MCF 10A (cell line): ENCODE measurements around the gene HNRNPA1. TPM values are rescaled to one million over a fixed set of nuclear protein-coding genes. Genes with fewer than 3 reads are reported as not detected.
A peak's percentile ranks its signal among the peaks of the same experiment; 100 is the strongest.

Source experiments
- BruUV-seq: library from RNA; stranded (reverse); fragments of 400-500 nt; replicated peaks from 2 replicates; lab custom pipeline; 2021; lab: Mats Ljungman, UMichigan
- CTCF ChIA-PET: fragments of 300-600 bp; sonication (Branson Sonifier 250); formaldehyde crosslinking; extraction: SDS; loops from one replicate; lab custom pipeline; 2021; ENCODE audit warnings: antibody characterized with exemption, inconsistent platforms; lab: Yijun Ruan, JAX
- POLR2A ChIA-PET: fragments of 300-600, 350-650 bp; sonication (Branson Sonifier 250); formaldehyde crosslinking; extraction: SDS; loops from one replicate; lab custom pipeline; 2020; ENCODE audit warnings: antibody characterized with exemption, inconsistent platforms; lab: Yijun Ruan, JAX
- DNase-seq: peaks from one replicate; pipeline ENCODE4 v3.0.0-alpha.2; 2018; ENCODE audit not compliant: unreplicated experiment
- H3K27ac Mint-ChIP-seq: one replicate; pipeline ENCODE4 v1.8.0; 2022; ENCODE audit warnings: mild to moderate bottlenecking, low read depth, mixed read lengths; ENCODE audit not compliant: unreplicated experiment
- H3K27me3 Mint-ChIP-seq: one replicate; pipeline ENCODE4 v1.8.0; 2022; ENCODE audit warnings: mixed read lengths; ENCODE audit not compliant: insufficient read depth, unreplicated experiment
- H3K36me3 Mint-ChIP-seq: one replicate; pipeline ENCODE4 v1.8.0; 2022; ENCODE audit warnings: mild to moderate bottlenecking, moderate library complexity, mixed read lengths; ENCODE audit not compliant: insufficient read depth, unreplicated experiment
- H3K4me1 Mint-ChIP-seq: one replicate; pipeline ENCODE4 v1.8.0; 2022; ENCODE audit warnings: mixed read lengths; ENCODE audit not compliant: insufficient read depth, unreplicated experiment
- H3K4me3 Mint-ChIP-seq: one replicate; pipeline ENCODE4 v1.8.0; 2022; ENCODE audit warnings: mild to moderate bottlenecking, moderate library complexity, mixed read lengths; ENCODE audit not compliant: unreplicated experiment
- H3K9me3 Mint-ChIP-seq: one replicate; pipeline ENCODE4 v1.8.0; 2022; ENCODE audit warnings: mixed read lengths; ENCODE audit not compliant: unreplicated experiment
- CTCF ChIP-seq: fragments of 200-600 bp; IDR thresholded peaks from one replicate; pipeline ENCODE4 v1.8.0; 2022; ENCODE audit warnings: antibody characterized with exemption, mild to moderate bottlenecking; ENCODE audit not compliant: unreplicated experiment
- intact Hi-C: fragments of 100-400 bp; cut with micrococcal nuclease; formaldehyde crosslinking; loops from 2 replicates; pipeline ENCODE4 v1.14.1; 2022
- total RNA-seq: library from RNA; stranded (reverse); gene quantifications from 2 replicates; pipeline ENCODE4 v1.2.3, GENCODE V29; 2022

The HNRNPA1 gene
- total RNA-seq, 1 experiment from 2014 or later: 1,435 TPM

GRCh38 chr12:54238531-54238930 lies 42.0 kb upstream of the HNRNPA1 start:
- no peak for DNase-seq
- POLR2A ChIA-PET: interaction anchor here (2.0 to 2.7 kb wide), 2 partner anchors 9 to 42 kb away, joined by 8 to 9 read pairs; partner anchors contain the start of genes CBX5 and HNRNPA1
- CTCF ChIA-PET: interaction anchor here (0.6 to 6.0 kb wide), 9 partner anchors 9 to 123 kb away, joined by 3 to 63 read pairs (median 5); no protein-coding TSS in a partner anchor
- Mint-ChIP-seq H3K36me3 (peaks cover 78% of the 10 kb centered on the region), H3K27ac (no peak overlapping the region), H3K4me3 (no peak overlapping the region), H3K9me3 (no peaks in the 10 kb centered on the region), H3K27me3 (no peaks in the 10 kb centered on the region), H3K4me1 (no peaks in the 10 kb centered on the region)
- intact Hi-C loops: no loop called here
- TSS peak; percentile 1 for BruUV-seq
- TF ChIP-seq CTCF: no peak

- no peak for DNase-seq
- Mint-ChIP-seq H3K27me3 (no peaks in the 10 kb centered on the region), H3K4me1 (no peaks in the 10 kb centered on the region), H3K9me3 (no peaks in the 10 kb centered on the region), H3K27ac (no peak overlapping the region), H3K4me3 (no peak overlapping the region), H3K36me3 (peaks cover 70% of the 10 kb centered on the region)
- intact Hi-C loops: no loop called here
- no TSS peak for BruUV-seq
- no peak for TF ChIP-seq CTCF
- POLR2A ChIA-PET: interaction anchor here (0.7 to 2.7 kb wide), 4 partner anchors 10 to 41 kb away, joined by 3 to 9 read pairs (median 6); partner anchors contain the start of genes CBX5 and HNRNPA1
- CTCF ChIA-PET: interaction anchor here (0.6 to 6.0 kb wide), 9 partner anchors 12 to 605 kb away, joined by 3 to 63 read pairs (median 4); no protein-coding TSS in a partner anchor
Observed at GRCh38 chr12:54239620-54240019, 40.9 kb upstream of the HNRNPA1 start.

GRCh38 chr12:54240129-54240528 lies 40.4 kb upstream of the HNRNPA1 start:
- Mint-ChIP-seq H3K4me3 (no peak overlapping the region), H3K27me3 (no peaks in the 10 kb centered on the region), H3K27ac (peak overlapping the region; percentile 25), H3K36me3 (peaks cover 67% of the 10 kb centered on the region), H3K9me3 (no peaks in the 10 kb centered on the region), H3K4me1 (no peaks in the 10 kb centered on the region)
- TF ChIP-seq CTCF: no peak
- POLR2A ChIA-PET: interaction anchor here (0.7 to 2.7 kb wide), 4 partner anchors 11 to 41 kb away, joined by 3 to 9 read pairs (median 6); partner anchors contain the start of genes CBX5 and HNRNPA1
- CTCF ChIA-PET: interaction anchor here (0.6 to 6.0 kb wide), 10 partner anchors 12 to 606 kb away, joined by 3 to 63 read pairs (median 5); no protein-coding TSS in a partner anchor
- intact Hi-C loops: no loop called here
- no TSS peak for BruUV-seq
- DNase-seq: no peak

GRCh38 chr12:54240971-54241588 lies 39.4 kb upstream of the HNRNPA1 start:
- H3K4me1 Mint-ChIP-seq: no peaks in the 10 kb centered on the region
- H3K27ac Mint-ChIP-seq: peak overlapping the region; percentile 25
- BruUV-seq: no TSS peak
- H3K9me3 Mint-ChIP-seq: no peaks in the 10 kb centered on the region
- ChIA-PET CTCF (interaction anchor here (0.6 to 6.0 kb wide), 14 partner anchors 11 to 954 kb away, joined by 3 to 63 read pairs (median 4); no protein-coding TSS in a partner anchor), POLR2A (interaction anchor here (0.6 to 2.7 kb wide), 9 partner anchors 10 to 212 kb away, joined by 3 to 9 read pairs (median 4); partner anchors contain the start of genes CBX5 and HNRNPA1)
- TF ChIP-seq CTCF: no peak
- intact Hi-C loops: no loop called here
- peaks cover 68% of the 10 kb centered on the region for H3K36me3 Mint-ChIP-seq
- no peak for DNase-seq
- no peaks in the 10 kb centered on the region for H3K27me3 Mint-ChIP-seq
- no peak overlapping the region for H3K4me3 Mint-ChIP-seq
